Breast epithelium (tissue), 4 donors: Measurements from ENCODE around the gene C1orf105. TPM values are rescaled to one million over a fixed set of nuclear protein-coding genes. Genes with fewer than 3 reads are reported as not detected.
A peak's percentile ranks its signal among the peaks of the same experiment; 100 is the strongest.

ENCODE experiments used
- DNase-seq, 2 donors: peaks; one replicate each; pipeline ENCODE4 v3.0.0-alpha.2; 2019; ENCODE audit warnings: low spot score in 2 of 2
- H3K27ac ChIP-seq, 2 donors: fragments of 200-600 bp; sonication (generic) in 1 of 2; one replicate each; pipeline ENCODE4 v1.5.1; 2016 to 2019; ENCODE audit warnings: mild to moderate bottlenecking in 1 of 2
- H3K27me3 ChIP-seq, 2 donors: fragments of 200-600 bp; sonication (generic) in 1 of 2; one replicate each; pipeline versions ENCODE4 v1.5.1 to v1.6.0; 2017 to 2019; ENCODE audit warnings: control low read depth in 1 of 2, mild to moderate bottlenecking in 1 of 2
- H3K36me3 ChIP-seq: fragments of 200-600 bp; one replicate; pipeline ENCODE4 v1.5.1; 2019
- H3K4me1 ChIP-seq, 2 donors: fragments of 200-600 bp; sonication (generic); one replicate each; pipeline ENCODE4 v1.5.1; 2016 to 2019; ENCODE audit warnings: control low read depth in 1 of 2
- H3K4me3 ChIP-seq, 3 donors: fragments of 200-600 bp; sonication (generic); 1 replicate in 2 of 3; 2 replicates in 1 of 3; pipeline ENCODE4 v1.5.1; 2016 to 2019; ENCODE audit warnings: mild to moderate bottlenecking in 3 of 3, moderate library complexity in 2 of 3
- H3K9me3 ChIP-seq, 2 donors: fragments of 200-600 bp; sonication (generic) in 1 of 2; one replicate each; pipeline ENCODE4 v1.5.1; 2016 to 2019; ENCODE audit warnings: control low read depth in 1 of 2
- CTCF ChIP-seq, 3 donors: fragments of 450-650 bp; IDR thresholded peaks; one replicate each; pipeline ENCODE4 v1.5.1; 2016 to 2017; ENCODE audit warnings: antibody characterized with exemption in 3 of 3, mild to moderate bottlenecking in 3 of 3, moderate library complexity in 3 of 3
- POLR2A ChIP-seq: fragments of 450-650 bp; IDR thresholded peaks from one replicate; pipeline ENCODE4 v1.6.1; 2016; ENCODE audit warnings: antibody characterized with exemption, mild to moderate bottlenecking, moderate library complexity
- POLR2AphosphoS5 ChIP-seq, 3 donors: sonication (generic); formaldehyde crosslinking; IDR thresholded peaks; one replicate each; pipeline ENCODE4 v1.6.1; 2017; ENCODE audit warnings: antibody characterized with exemption in 3 of 3
- intact Hi-C: fragments of 100-400 bp; cut with DNase I; formaldehyde crosslinking; loops from one replicate; pipeline ENCODE4 v1.15.1; 2023; ENCODE audit warnings: low total_unique reads
- total RNA-seq, 3 donors: library from RNA; depleted of rRNA; stranded (reverse); fragments of >200 nt; gene quantifications; one replicate each; pipeline ENCODE4 v1.1.0, GENCODE V29; 2016

C1orf105 gene
- total RNA-seq, 3 donors from 2014 or later: not detected

GRCh38 chr1:172395576-172395975 lies 24.9 kb upstream of the C1orf105 start:
- Histone ChIP-seq H3K4me1 (no peaks in the 10 kb centered on the region), H3K27me3 (no peaks in the 10 kb centered on the region), H3K4me3 (no peak overlapping the region), H3K36me3 (no peaks in the 10 kb centered on the region), H3K9me3 (no peaks in the 10 kb centered on the region), H3K27ac (no peak overlapping the region)
- DNase-seq: no peak
- TF ChIP-seq POLR2A (no peak), CTCF (IDR thresholded peaks at IDR 0.05) (no peak), POLR2AphosphoS5 (IDR thresholded peaks at IDR 0.05) (no peak)
- intact Hi-C loops: no loop called here

- intact Hi-C loops: no loop called here
- Histone ChIP-seq H3K4me3 (no peak overlapping the region), H3K4me1 (no peaks in the 10 kb centered on the region), H3K27me3 (no peaks in the 10 kb centered on the region), H3K27ac (no peak overlapping the region), H3K9me3 (no peaks in the 10 kb centered on the region), H3K36me3 (no peaks in the 10 kb centered on the region)
- DNase-seq: no peak
- no peak for TF ChIP-seq CTCF (IDR thresholded peaks at IDR 0.05)
- TF ChIP-seq POLR2A: no peak
- no peak for TF ChIP-seq POLR2AphosphoS5 (IDR thresholded peaks at IDR 0.05)
Measured at GRCh38 chr1:172397221-172397620, 23.3 kb upstream of the C1orf105 start.

GRCh38 chr1:172397633-172398032 lies 22.9 kb upstream of the C1orf105 start:
- Histone ChIP-seq H3K36me3 (no peaks in the 10 kb centered on the region), H3K4me1 (no peaks in the 10 kb centered on the region), H3K27me3 (no peaks in the 10 kb centered on the region), H3K4me3 (no peak overlapping the region), H3K9me3 (no peaks in the 10 kb centered on the region), H3K27ac (no peak overlapping the region)
- intact Hi-C loops: no loop called here
- no peak for TF ChIP-seq CTCF (IDR thresholded peaks at IDR 0.05)
- no peak for TF ChIP-seq POLR2A
- TF ChIP-seq POLR2AphosphoS5 (IDR thresholded peaks at IDR 0.05): no peak
- no peak for DNase-seq

GRCh38 chr1:172398193-172398592 lies 22.3 kb upstream of the C1orf105 start:
- no peaks in the 10 kb centered on the region for H3K9me3 ChIP-seq
- no peak overlapping the region for H3K4me3 ChIP-seq
- intact Hi-C loops: no loop called here
- H3K4me1 ChIP-seq: no peaks in the 10 kb centered on the region
- no peak for DNase-seq
- H3K27me3 ChIP-seq: no peaks in the 10 kb centered on the region
- H3K36me3 ChIP-seq: no peaks in the 10 kb centered on the region
- peak overlapping the region; percentile 38 to 69 for H3K27ac ChIP-seq
- TF ChIP-seq CTCF (IDR thresholded peaks at IDR 0.05): no peak
- no peak for TF ChIP-seq POLR2A
- no peak for TF ChIP-seq POLR2AphosphoS5 (IDR thresholded peaks at IDR 0.05)

- peak in 1 of 2 donors; percentile 52 for DNase-seq
- H3K27me3 ChIP-seq: no peaks in the 10 kb centered on the region
- H3K4me3 ChIP-seq: peak overlapping the region in 1 of 3 donors; percentile 12
- peak overlapping the region; percentile 69 for H3K27ac ChIP-seq
- H3K4me1 ChIP-seq: no peaks in the 10 kb centered on the region
- TF ChIP-seq POLR2A (no peak), CTCF (IDR thresholded peaks at IDR 0.05) (peak; percentile 25 to 59 (median 57)), POLR2AphosphoS5 (IDR thresholded peaks at IDR 0.05) (peak in 2 of 3 donors; percentile 61 to 80)
- H3K9me3 ChIP-seq: no peaks in the 10 kb centered on the region
- H3K36me3 ChIP-seq: no peaks in the 10 kb centered on the region
- intact Hi-C loops: no loop called here
Measured at GRCh38 chr1:172398970-172399755, 21.3 kb upstream of the C1orf105 start.
